GM12892 (cell line): ENCODE data around the gene PPP2R2C.

Experiments
- POLR2A ChIP-seq: IDR thresholded peaks from 2 replicates; pipeline ENCODE4 v1.6.1; 2011; ENCODE audit warnings: low read depth, low read length, control low read depth
- POLR2AphosphoS5 ChIP-seq: IDR thresholded peaks from 2 replicates; pipeline ENCODE4 v1.6.1; 2011; ENCODE audit warnings: low read depth, low read length, control low read depth

- no peak for TF ChIP-seq POLR2A
- no peak for TF ChIP-seq POLR2AphosphoS5
These were observed 21.7 kb downstream of the PPP2R2C start for GRCh38 chr4:6450709-6451108.
